ENCODE results near the gene ANGPTL2.

ANGPTL2 gene

DNA sequence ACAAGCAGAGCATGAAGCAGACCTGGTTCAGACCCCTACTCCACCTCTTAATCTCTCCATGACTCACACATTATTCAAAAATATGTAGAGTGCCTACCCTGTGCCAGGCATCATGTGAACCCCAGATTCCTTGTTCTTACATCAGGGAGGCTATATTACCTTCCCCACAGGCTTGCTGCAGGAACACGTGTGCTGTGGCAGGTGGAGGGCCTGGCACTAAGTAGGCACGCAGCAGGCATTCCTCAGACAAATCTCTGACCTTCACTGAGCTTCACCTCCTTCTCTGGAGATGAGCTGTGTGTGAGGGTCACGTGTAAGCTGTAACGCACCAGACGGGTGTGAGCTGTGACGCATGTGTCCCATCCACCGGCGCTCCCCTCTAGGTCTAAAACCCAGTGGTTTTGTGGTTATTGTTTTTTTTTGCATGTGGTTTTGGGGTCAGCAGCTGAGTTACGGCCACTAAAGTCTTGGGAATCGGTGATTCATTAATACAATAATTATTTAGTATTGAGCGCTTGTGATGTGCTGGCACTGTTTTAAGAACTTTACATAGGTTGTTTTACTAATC, 30.3 kb downstream of the ANGPTL2 start:
- no peak for DNase-seq

DNA sequence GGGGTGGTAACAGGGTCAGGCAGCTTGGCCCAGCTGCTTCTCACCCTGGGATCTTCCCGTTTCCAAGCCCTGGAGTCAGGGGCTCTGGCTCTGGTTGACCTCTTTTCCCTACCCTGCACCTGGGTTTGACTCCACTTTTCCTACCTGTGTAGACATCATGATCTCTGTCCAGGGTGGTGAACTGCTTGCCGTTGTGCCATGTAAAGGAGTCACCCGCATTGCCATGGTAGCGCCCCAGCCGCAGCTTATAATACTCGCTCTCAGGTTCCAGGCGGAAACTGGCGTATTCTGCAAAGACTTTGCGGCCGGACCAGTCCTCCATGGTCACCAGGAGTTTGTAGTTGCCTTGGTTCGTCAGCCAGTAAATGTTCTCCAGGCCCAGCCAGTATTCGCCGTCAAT, 30.9 kb downstream of the ANGPTL2 start:
- DNase-seq = no peak

DNA sequence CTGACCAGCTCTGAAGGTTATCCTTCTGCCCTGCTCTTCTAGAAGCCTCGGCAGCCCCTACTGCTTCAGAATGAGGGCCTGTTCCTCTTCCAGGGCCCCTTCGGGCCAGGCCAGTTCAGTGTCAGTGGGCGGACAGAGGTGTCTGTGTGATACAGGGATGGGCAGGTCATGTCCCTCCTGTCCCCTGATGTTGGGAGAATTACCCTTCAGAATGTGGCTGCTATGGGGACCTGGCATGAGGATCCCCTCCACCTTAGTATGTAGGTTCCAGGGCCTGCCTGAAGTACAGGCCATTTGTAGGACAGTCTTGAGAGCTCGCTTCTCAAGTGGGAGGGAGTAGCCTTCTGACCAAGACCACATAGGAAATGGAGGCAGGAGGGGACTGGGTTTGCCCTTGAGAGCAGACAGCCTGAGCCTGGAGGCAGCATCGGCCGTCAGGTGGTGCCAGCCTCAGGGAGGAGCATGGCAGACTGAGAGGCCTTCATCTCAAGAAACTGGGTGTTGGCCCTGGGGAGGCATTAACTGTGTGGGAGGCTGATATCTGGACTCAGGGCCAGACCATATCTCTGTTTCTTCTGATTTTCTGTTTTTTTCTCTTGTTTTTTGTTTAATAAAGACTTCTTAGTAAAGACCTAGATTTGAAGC, 32.0 kb downstream of the ANGPTL2 start:
- no peak for DNase-seq

DNA sequence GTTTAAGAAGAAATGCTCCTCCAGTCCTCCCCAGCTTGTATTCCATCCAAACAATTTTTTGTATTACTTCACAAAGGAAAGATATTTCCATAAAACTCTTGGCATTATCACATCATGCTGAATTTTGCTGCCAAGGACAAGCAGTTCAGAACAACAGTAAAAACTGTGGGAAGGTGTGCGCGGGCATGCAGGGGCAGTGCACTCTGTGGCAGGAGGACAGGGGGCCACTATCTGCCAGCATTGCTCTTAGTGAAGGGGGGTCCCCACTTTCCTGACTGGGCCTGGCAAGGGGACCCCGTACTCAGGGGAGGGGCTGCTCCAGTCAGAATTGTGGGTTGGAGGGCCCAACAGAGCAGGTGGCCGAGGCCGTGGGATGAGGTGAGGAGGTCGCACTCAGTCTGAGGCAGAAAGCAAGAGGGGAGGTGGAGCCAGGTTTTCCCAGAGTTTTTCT, 32.8 kb downstream of the ANGPTL2 start:
- no peak for DNase-seq

DNA sequence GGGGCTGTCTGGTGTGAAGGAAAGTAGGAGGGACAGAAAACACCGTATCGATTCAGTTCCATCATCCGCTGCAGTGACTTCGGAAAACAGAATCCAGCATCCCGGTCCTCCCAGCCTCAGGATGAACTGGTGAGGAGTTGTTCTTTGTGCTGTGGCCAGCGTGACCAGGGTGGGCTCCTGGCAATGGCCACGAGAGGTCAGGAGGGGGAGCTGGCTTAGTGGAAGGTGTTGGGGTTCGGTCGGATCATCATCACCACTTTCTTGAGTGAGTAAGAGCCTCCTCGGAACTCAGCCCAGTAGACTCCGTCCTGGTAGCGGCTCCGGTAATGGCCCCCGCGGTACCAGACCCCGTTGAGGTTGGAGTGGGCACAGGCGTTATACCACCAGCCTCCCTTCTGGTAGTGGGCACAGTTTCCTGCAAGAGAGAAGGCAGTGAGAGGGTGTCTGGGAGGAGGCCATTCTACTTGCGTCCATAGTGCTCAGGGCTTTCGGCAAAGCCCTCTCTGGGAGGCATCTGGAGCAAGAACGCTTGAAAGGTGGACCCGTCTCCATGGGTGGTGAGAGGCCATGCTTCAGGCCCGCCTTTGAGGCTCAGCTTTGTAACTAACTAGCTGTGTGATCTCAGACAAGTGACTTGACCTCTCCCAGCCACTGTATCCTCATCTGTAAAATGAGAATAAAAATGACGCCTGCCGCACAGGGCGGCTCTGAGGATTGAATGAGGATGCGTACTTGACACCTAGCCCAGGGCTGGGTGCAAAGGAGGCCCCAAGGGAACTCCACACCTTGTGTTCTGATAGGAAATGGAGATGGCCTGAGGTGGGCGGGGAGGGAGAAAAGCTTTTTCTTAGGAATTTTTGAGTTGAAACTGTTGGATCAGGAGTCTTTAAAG, 33.5 kb downstream of the ANGPTL2 start:
- no peak for DNase-seq

DNA sequence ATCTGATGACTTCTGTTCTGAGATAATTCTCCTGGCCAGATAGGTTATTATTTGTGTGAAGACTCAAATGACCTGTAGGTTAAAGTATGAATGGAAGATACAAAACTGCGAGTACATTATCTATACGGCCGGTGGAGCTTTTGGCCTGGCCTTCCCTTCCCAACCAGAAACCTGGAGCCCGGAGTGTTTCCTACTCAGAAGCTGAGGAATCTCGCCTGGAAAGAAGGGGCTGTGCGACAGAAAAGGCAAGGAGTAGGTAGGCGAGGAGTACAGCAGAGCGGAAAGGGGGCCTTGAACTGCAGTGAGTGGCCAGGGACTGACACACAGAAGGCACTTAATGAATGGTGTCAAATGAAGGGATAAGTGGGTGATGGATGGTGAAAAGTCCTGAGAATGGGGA, 34.6 kb downstream of the ANGPTL2 start:
- DNase-seq = no peak

DNA sequence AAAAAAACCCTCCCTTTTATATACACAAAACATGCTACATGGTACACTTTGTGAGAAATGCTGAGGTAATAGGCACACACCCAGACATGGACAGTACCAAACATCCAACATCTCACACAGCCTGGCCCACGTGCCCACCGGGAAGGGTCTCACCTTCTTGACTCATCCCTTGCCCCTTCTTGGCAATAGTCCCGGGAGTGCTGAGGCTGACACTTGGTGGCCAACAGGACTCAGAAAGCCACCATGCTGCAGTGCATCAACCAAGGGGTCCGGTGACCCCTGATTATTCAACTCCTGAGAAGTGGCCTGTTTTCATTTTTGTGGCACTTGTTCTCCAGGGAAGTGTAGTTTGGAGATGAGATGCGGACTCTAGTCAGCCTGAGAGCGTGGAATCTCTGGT, 35.0 kb downstream of the ANGPTL2 start:
- DNase-seq = no peak

DNA sequence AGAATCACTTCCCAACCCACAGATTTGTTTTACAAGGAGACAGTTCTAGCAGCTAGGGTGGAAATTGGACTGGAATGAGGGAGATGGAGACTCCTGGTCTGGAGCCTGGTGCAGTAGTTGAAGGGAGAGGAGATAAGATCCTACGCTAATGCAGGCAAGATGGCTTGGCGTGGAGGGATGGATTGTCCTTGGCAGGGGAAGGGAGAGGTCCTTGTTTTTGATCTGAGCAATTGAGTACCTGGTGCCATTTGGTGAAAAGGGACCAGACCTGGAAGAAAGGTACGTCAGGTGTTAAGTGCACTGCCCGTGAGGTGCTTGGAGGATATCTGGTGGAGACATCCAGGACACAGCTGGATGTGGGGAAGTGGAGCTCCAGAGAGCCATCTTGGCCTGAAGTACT, 35.7 kb downstream of the ANGPTL2 start:
- no peak for DNase-seq

DNA sequence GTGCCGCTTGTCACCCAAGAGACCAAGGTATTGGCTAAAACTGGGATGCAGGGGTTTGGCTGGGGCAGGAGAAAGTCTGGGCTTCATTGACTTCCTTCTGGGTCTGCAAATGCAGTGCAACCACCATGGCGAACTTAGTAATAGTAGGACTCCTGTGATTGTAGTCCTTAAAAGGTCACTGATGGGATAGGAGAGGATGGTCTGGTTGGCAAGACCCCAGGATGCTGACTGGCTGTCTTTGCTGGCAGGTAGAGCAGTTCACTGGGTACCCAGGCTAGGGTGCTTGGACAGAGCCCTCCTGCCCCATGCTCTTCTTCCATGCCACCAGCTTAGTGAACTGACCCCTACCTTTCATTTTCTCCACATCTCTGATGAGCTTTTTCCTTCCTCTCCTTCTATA, 37.2 kb downstream of the ANGPTL2 start:
- DNase-seq = no peak

DNA sequence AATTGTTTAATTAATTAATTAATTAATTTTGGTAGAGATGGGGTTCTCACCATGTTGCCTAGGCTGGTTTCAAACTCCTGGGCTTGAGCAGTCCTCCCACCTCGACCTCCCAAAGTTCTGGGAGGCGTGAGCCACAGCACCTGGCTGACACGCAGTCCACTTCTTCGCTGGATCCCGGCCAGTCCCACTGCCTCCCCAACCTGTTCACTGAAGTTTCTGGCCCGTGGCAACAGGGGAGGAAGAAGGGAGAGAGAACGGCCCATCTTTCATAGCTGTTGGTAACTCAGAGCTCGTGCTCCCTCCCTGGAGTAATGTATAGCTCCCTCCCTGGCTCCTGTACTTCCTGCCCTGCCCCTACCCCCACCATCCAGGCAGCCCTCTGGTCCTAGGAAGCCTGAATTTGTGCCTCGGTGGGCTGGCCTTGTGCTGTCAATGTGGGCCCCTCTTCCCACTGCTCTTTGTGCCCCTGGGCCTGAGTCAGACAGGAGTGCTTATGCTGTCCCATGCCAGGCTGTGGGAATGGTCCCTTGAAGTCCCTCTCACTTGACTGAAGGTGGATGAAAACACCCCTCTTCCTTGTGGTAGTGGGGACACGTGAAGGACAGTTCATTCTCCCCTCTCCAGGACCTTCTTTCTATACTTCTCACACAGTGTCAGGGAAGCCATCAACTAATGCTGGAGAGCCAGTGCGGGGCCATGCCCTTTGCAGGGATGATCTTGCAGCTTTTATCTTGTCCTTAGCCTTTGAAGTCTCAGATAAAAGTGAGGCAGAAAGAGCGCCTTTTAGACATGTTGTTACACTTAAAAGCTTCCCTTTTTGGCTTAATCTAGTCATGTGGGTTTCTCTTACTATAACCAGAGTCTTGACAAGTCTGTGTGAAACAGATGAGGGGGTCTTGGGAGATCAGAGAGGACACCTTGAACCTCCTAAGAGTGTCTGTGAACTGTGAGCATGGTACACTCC, 38.1 kb downstream of the ANGPTL2 start:
- no peak for DNase-seq

DNA sequence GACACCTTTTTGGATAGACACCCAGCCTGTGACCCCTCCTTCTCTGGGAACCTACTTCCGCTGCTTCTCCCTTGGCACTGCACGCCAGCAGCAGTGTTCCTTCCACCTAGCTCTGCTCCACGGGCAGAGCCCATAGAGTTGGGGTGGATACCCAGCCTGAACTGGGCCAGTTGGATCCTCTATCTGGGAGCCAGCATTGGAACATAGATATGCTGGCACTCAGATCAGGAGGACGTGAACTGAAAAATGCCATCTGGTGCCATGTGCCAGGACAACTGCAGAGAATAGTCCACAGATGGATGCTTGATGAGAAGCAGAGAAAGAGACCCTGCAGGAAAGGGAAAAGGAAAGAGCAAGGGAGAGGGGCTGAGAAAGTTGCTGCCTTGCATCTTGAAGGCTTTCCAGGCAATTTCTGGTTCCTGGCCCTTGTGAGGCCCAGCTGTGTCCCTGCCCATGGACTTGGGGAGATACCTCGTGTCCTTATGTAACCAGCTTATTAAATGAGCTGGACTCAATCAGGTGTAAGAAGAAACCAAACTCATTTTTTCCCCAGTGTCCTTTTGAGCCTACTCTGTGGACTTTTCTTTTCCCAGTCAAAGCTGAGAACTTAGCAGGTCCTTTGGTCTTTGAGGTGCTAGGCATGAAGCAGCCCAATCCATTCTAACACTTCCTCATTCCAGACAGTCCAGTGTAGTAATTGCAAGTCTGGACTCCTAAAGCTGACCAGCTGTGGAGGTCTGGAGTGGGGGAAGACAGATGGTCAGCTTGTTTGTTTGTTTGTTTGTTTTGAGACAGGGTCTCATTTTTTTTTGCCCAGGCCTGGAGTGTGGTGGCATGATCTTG, 39.1 kb downstream of the ANGPTL2 start:
- DNase-seq = no peak

DNA sequence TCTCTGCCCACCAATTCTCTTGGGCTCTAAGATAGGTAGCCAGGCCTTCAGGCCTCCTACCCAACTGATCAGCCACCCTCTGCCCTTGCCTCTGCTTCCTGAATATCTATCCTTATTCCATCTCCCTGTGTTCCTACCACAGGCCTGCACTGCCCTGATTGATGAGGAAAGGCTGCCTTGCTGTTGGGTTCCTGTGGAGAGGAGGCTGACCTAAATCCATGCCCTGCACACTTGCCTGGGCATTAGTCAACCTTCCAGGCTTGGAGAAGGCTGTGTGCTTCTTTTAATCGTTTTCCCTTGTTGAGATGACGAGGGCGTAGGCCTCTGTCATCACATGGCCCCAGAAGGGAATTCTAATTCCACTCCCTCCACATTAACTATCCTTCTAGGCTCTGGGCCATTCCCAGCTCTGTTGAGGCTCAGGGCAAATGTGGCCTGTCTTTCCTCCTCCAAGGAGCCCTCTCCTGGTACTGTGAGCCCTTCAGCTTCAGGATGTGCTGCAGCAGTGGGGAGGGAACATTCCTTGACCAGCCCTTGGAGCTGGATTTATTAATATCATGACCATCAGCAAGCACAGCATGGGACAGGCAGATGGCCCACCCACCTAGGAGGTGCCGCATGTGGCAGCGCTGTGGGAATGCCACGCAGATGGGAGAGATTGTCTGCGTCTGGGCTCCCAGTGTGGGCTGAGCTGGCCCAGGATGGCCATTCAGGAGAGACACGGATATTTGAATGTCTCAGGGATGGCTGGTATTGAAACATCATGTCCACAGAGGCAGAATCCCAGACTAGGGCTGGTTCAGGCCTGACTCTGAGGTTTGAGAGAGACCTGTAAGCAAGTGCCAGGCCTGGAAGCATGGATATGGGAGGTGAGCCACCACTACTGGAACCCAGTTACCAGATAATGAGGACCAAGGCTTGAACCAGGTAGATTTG, 40.9 kb downstream of the ANGPTL2 start:
- DNase-seq = no peak

DNA sequence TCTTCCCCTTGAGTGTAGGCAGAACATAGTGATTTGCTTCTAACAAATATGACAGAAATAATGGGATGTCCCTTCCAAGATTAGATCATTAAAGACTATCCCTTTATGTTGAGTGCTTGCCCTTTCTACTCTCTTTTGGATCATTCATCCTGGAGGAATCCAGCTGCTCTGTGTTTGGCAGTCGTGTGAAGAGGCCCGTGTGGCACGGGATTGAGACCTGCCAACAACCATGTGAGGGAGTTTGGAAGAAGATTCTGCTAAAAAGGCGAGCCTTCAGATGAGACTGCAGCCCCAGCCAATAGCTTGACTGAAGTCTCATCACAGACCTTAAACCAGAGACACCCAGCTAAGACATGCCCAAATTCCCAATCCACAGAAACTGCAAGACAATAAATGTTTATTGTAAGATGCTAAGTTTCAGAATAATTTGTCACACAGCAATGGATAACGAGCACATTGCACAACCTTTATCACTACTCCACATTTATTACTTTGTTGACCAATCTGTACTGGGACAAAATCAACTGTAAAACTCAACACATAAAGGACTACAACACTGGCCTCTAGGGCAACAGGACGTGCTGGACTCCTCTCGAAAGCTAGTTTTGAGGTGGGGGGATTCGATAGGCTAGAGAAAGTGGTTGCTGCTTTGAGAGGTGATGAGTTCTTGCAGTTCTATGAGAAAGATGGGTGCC, 42.8 kb downstream of the ANGPTL2 start:
- DNase-seq = no peak

DNA sequence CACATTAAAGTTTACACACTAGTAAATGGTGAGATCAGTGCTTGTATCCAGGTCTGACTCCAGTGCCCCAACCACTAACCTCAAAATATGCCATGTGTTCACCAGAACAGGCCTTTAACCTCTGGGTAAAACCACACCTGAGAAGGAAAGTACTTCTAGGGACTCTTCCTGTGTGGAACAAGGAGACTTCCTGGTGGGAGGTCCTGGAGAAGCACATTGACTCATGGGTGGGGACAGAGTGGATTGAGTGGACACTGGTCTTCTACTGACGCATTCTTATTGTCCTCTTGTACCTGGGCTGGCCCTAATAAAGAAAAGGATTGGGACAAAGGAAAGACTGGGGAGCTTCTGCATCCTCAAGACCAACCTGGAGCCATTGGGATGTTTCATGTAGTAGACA, 43.4 kb downstream of the ANGPTL2 start:
- no peak for DNase-seq

DNA sequence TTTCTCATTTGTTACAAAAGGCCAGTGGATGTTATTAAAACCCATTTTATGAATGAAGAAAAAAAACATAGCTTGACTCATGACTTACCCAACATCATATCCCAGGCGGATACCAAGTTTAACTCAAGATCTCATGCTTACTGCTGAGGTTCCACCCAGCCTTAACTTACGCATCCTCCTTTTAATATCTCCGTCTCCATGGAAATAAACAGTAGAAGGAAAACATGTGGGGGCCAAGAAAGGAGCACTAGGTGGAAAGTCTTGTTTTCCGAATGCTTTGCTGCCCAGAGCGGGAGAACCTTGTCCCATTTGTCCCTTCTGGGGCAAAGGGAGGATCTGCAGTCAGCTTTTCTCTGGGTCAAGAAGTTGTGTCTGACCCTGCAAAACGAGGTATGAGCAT, 44.1 kb downstream of the ANGPTL2 start:
- no peak for DNase-seq

DNA sequence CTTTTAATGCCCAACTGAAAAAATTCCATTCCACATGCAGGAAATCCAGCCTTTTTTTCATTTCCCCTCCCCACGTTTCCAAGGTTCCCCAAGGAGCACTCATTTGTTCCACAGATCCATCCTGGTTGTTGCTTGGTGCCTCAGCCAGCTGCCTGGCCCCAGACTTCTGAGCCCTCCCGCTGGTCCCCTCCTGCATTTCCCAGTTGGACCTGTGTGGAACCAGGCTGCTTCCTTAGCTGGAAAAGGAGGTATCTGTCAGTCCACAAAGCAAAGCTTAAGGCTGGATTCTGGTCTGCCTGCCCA, 44.8 kb downstream of the ANGPTL2 start:
- no peak for DNase-seq

DNA sequence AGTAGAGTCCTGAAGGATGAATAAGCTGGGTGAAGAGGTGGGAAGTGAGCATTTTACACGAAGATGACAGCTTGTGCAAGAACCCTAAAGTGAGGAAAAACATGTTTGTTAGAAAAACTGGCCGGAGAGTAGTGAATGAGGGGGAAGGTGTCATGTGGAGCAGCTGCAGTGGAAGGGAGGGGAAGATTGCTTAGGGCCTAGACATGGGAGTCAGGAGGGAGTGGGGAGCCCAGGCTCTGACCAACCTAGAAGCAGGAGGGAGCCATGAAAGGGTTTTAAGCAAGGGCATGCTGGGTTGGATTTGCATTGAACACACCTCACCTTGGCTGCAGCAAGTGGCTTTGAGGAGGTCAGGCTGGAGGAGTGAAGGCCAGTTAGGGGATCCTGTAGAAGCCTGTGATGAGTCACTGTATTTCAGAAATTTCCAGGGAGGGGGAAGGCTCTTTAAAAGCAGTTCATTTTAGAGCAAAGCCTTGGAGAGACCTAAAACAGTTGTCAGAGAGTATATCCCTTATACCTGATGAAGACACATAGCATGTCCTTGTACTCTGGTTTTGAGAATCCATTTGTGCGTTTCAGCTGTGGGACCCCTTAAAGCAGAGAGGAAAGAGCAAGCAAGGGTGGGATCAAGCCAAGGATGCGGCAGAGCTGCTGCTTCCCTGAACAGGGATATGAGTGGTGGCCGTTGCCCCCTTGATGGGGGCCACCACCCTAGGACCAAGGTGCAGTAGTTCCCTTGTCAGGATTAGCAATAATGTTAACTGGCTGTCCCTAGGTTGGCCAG, 45.4 kb downstream of the ANGPTL2 start:
- DNase-seq = no peak

DNA sequence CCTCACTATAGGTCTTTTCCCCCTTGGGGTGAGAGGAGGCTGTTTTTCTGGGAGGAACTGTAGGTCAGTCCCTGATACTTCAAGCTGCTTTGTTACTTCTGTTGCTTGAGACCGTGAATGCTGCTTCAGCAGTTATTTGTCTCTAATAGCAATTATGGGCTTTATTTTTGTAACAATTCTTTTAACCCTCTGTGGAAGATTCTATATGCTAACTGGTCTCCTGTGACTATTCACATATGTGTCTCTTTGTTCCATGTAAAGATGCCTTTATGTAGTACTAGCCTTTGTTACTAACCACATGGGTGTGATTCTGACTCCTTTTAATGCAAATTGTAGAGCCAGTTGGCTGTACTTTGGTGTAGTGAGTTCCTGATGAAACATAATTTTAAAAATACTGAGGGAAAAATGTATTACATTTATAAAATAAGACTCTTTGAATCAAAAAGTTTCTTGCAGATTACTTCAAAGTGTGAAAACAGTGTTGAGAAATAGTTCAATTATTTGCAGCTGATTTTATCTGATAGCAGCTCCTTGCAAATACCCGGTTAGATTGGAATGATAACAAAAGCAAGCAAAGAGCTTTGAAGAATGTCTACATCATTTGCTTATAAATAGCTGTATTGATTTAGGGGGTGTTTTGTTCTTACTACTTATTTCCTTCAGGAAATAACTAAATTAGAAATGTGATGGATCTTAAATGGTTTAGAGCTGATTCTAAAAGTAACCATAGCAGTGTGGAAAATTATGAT, 46.6 kb downstream of the ANGPTL2 start:
- DNase-seq = no peak

All from stimulated activated CD4-positive, alpha-beta T cell treated with anti-CD3 and anti-CD28 coated beads, Interleukin-4, amount 100 ng/mL, for 1 hour (primary cell).